DMS 273 (cell line): ENCODE results near the gene ETFB.
A peak's percentile ranks its signal among the peaks of the same experiment; 100 is the strongest.

Experiments used
- DNase-seq: peaks from one replicate; lab custom pipeline; 2025; ENCODE audit not compliant: unreplicated experiment; lab: John Stamatoyannopoulos, UW

ETFB gene

DNA sequence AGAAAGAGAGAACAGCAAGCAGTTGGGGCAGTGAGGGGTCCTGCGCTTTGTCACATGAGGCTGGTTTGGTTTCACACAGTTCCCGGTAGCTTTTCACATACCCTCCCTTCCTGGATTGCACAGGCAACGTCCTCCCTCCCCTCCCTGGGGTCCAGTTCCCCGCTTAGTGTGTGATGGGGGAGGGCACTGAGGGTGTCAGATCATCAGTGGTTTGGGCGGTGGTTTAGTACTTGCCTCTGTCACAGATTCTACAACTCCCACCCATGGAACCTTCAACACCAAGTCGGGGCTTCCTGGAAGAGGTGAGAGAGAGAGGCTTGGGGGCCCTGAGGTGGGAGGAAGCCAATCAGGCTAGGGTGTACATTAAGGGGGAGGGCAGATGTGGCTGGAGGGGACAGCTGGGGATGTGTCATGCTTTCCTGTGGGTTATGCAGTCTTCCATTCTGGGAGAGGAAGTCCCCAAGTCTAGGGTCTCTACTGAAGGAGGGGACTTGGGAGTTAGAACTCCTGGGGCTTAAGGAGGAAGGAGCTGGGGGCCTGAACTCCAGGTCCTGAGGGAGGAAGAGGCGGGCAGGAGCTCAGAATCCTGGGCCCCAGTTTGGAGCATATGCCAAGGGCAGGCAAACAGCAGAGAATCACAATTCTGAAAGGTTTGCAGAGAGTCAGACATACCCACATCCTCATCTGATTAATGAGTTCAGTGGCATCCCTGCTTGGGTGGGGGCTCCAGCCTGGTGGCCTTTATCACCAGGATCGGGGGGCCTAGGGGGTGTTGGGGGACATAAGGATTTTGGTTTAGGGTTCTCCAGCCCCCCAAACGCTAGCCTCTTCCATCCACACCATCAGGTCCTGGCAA is 6.7 kb upstream of the ETFB start, which contains the start of gene NKG7:
TSS of gene NKG7 (minus strand) at position 6 of the 856 bp plus-strand sequence. CDS start 119 bp downstream, outside the sequence.
- no peak for DNase-seq

DNA sequence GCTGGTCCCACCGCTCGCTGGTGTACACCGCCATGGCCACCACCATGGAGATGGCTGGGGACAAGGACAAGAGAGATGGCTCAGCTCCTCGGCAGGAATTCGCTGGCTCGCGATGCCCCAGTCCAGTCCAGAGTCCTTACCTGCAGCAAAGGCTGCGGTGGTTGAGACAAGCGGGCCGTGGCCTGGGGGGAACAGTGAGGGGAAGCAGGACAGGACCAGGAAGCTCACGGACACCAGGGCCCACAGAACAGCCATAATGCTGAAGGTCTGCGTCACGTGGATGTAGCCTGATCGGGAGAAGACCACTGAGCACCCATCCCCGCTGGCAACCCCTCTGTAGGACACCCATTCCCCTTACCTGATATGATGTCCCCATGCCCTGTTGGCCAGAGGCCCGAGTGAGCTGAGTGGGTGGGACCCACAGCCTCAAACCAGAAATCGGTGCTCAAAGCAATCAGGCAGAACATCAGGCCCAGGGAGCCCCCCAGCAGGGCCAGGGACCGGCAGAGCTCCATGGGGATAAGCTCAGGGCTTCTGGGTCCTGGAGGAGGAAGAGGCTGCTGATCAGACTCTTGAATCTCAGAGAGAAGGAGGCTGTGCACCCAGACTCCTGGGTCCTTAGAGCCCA is 5.9 kb upstream of the ETFB start:
- DNase-seq: no peak

DNA sequence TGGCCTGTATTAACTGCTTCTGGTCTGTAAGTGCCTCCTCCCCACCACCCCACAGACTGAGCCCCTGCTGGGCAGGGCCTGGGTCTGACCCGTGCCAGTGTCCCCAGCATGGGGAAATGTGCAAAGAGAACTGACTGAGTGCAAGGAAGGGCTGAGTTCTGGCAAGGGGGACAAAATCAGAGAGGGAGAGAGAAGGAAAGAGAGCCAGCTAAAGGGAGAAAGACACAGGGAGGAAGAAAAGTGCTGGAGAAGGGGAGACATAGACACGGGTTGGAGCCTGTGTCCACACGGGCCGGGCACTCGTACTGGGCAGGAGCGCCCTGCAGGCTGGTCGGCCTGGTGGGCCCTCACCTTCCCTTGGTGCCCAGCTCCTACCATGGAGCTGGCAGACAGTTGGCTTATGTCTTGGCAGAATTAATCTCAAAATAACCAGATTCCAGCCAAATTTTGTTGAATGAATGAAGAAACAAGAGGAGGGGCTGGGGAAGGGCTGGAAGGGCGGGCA is 5.0 kb upstream of the ETFB start:
- DNase-seq: no peak

DNA sequence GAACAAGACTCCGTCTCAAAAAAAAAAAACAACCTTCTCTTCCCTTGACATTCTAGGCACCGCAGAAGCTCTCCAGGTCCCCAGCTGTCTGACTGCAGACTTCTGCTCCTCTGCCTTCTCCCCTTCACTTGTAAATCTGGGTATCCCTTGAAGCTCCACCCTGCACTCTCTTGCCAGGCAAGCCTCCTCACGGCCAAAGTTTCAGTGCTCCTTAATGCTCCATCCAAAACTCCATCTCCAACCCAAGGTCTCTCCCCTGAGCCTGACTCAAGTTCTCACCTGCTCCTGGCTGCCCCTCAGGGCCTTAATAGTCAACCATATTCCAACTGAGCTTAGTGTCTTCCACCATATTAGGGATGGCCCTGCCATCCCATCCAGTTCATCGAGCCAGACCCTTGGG is 4.0 kb upstream of the ETFB start:
- DNase-seq: no peak

DNA sequence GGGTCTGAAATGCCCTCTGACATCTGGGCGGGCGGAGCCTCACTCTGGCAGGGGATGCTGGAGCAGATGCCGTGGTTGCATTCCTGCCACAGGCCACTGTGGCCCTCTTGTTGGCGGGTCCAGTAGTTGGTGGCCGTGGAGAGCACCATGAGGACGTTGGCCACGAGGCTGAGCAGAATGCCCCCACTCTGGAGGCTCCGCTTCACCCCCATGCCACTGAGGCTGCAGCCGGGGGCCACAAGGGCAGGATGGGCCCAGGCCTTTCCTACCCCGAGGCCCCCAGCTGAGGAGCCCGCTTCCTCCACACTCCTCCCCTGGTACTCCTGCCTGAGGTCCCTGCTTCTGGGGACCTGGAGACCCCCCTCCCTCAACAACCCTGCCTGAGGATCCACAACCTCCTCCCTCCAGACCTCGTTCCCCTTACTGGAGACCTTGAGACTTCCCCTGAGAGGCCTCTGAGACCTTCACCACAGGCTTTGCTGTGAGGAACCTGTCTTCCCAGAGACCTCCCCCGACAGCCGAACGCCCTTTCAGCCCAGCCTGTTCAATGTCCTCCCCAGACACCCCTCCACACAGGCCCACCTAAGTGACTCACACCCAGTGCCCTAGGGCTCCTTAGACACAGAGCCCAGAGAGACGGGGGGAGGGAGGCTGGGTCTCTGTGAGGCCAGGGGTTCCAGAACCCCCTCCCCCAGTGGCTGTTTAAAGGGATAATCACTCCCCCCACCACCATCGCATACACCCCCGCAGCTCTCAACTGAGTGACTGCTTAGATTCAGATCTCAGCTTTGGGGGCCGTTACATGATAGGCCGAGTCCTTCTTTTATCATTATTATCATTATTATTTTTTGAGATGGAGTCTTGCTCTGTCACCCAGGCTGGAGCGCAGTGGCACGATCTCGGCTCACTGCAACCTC is 2.4 kb upstream of the ETFB start, which contains the start of gene CLDND2:
TSS of gene CLDND2 (minus strand) at position 638 of the 917 bp plus-strand sequence. CDS start at position 212, 426 bp downstream.
- no peak for DNase-seq

DNA sequence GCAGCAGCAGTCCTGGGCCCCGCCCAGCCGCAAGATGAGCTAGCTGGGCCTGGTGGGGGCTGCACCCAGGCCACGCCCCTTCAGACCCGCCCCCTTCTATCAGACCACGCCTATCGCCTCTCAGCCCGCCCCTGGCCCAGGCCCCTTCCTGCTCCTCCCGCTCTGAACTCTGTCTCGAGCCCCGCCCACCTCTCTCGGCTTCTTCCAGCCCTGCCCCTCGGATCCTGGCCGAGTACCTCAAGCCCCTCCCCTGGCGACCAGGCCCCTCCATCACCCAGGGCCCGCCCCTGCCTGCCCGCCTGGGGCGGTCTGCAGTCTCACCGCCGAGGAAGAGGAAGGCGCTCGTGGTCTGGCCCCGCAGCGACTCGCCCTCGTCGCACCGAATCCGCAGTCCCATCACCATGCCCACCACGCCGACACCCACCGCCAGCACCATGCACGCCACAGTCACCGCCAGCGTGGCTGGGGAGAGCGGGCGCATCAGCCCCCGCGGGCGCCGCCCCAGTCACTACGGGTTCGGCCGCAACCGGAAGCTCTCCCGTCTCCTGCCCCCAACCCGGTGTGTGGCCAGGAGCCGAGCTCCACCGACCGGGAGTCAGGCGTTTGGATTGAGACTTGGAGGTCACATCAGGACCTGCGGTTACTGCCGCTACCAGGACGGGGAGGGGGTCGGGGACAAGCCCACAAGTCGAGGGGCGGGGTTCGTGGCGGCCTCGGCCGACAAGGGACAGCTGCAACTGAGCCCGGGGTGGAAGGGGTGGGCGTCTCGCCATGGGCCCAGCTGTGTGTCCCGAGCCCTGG is 1.6 kb upstream of the ETFB start:
- DNase-seq: peak; percentile 99

DNA sequence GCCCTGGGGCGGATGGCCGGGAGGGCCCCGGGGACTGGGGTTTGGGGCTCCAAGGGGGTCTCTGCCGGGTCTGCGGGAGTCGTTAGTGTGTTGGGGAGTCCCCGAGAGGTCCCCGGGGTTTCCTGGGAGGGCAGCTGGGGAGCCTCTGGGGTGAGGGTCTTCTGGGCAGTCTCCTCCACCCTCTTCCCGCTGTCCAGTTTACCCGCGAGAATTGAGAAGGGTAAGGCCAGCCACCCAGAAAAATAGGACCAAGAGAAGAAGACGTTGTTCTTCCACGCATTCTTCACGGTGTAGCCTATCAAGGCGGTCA is 1.0 kb upstream of the ETFB start:
- no peak for DNase-seq

DNA sequence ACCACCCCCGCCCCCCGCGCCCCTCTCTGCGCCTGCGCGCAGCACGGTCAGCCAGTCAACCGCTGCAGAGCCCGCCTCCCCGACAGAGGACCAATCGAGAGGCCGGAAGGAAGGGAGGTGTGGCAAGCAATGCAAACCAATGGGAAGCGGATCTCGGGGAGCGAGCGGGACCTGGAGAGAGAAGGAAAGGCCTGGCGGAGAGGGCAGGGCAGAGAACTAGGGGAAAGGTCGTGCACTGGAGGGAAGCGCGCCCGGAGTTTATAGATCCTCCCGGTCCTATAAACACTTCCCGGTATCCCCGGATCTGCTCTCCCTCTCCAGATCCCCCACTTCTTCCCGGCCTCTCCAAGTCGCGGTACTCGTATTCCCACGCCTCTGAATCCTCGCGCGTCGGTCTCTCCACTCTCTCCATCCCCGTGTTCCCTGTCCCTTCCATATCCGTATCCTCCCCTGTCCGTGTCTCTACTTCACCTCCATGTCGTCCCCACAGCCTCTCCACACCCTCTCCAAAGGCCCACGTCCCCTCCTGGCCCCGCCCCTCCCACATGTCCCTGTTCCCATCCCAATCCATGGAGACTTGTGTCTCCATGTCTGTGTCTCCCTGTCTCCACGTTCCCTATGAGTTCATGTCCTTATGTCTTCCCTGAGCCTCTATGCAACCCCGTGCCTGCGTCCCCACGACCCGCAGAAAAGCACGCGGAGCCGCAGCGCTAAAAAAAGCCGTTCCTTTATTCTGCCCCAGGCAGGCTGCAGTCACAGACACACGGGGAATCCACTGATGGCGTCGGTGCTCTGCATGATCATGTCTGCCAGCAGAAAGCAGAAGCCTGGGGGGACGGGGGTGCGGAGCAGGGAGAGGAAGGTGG is 434 bp upstream of the ETFB start:
- peak; percentile 99 for DNase-seq

DNA sequence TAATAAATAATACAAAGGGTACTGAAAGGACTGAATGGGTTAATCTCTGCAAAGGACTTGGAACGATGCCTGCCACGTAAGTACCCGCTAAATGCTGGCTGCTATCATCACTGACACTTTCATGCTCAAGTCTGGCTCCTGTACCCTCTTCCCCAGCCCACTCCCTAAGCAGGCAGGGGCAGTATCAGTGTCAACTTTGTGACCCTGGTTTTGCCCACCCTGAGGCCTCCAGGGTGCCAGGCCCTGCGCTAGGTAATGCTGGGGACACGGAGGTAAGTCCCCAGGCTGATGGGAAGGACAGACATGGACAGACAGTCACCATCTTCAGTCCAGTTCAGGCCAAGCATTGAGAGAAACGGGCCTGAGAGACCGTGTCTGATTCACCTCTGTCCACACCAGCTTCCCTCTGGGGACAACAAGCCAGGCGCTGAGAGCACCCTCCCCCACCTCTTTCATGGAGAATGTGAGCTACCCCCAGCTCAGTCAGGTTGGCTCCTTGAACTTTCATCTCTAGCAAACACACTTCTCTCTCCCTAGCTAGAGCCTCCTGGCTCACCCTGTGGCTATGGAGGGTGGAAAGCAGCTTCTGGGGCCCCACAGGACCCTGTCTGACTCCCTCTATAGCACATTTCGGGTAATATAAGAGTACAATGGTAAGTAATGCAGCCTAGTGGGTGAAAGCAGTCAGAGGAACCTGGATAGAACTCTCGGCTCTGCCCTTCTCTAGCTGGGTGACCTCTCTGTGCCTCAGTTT is 800 bp downstream of the ETFB start:
- DNase-seq: peak; percentile 54

DNA sequence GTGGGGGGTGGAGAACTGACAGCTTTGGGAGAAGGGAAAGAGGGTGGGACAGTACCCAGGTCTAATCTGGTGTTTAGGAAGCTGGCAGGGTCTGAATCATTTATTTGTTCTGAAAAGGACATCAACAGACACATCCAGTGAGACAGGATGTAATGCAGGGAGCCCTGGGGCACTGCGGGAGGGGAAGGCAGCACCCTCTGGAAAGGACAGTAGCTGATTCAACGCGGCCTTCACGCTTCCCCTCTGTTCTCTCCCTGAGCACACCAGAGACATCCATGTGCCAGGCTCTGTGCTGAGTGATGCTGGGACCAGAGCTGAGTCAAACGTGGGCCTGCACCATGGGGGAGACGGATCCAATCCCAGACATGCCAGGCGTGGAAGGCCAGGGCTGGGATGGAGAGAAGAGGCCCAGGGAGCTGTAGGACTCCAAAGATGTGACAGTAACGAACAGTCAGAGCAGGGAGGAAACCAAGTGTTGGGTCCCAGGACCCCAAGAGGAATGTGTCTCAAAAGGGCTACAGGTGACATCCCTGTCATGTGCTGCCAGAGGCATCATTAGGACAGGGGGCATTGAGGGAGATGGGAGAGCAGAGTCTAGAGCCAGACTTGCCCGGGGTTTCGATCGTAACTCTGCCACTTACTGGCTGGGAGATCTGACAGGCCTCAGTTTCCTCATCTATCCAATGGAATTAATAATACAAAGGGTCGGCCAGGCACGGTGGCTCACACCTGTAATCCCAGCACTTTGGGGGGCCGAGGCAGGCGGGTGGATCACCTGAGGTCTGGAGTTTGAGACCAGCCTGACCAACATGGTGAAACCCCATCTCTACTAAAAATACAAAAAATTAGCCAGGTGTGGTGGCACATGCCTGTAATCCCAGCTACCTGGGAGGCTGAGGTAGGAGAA is 1.7 kb downstream of the ETFB start:
- DNase-seq: no peak

DNA sequence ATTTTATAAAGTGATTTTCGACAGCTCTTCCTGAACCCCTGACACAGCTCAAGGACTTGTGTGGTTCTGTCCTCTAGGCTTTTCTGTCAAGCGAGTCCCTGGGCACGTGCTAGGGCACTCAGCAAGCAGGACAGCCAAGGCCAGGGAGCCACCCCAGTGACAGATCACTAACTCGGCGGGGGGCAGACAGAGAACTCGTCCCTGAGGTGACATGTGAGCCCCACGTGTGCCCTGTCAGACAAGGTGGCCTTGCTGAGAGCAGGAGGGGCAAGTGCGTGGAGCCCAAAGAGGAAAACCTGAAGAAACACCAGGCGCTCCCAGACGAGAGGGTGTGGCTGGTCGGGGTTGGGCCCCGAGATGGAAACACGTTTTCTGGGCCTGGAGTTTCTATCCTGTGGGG is 4.9 kb downstream of the ETFB start:
- DNase-seq: no peak

DNA sequence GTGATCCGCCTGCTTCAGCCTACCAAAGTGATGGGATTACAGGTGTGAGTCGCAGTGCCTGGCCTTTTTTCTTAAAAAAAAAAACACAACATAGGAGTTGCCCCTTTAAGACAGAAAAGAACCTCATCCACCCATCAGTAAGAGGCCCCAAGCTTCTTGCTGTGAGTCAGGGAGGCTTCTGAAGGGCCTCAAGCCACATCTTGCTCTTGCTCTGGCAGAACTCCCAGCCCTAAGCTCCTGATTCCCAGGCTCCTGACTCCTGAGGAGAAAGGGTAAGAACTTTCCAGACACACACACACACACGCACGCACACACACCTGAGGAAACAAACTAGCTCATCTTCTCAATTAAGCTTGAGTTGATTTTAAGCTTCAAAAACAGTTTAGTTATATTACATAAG is 6.9 kb downstream of the ETFB start:
- DNase-seq: no peak

DNA sequence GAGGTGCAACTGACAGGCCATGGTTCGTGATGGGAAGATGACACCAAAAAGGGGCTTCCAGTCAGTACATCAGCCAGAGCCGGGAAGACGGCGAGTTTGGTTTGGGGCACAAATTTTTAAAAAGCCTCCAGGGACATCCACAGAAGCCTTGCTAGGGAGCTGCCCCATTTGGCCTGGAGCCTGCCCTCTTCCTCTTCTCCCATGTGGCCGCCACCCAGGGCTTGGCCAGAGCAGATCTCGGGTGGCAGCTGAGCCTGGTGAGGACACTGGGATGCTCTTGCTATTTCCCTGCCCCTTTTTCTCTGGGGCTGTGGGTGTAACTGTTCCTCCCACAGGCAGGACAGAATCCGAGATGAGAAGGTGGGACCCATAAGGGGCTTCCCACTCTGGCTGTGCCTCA is 8.2 kb downstream of the ETFB start:
- DNase-seq: no peak

DNA sequence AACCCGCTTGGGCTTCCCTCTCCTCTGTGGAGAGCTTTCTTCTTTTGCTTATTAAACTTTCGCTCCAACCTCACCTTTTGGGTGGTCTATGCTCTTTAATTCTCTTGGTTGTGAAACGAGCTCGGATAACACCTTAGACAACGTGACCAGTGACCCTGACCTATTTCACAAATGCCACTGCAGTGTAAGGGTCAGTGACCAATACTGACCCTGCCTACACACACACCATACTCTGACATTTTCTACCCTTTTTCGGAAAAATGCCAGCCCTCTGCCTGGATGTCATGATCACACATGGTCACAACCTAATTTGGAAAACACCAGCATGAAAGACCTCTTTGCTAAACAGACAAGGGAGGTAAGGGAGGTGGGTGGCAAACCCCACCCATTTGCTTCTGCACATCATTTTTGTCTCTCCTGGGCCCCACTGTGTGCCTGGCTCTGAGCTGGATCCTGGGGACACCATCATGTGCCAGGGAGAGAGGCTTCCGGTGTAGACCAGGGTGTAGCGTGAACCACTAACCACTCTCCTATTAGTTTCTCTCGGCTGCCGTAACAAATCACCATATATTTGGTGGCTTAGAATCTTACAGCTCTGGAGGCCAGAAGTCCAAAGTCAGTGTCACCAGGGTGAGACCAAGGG is 9.9 kb downstream of the ETFB start:
- DNase-seq: no peak

DNA sequence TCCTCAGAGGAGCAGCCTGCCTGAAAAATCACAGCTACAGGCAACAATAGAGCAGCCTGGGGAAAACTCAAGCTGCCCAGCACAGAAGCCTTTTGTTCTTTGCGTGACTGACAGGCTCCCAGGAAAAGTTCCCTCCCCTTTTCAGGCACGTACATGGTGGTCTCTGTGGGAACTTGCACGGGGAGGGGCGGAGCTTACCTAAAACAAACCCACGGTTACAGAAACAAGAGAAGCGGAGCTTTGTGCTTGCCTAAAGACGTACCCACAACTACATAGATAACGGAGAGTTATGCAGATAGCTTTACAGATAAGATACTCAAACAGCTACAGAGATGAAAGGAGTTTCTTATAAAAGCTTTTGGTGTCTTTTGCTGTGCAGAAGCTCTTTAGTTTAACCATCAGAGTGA is 11.4 kb downstream of the ETFB start:
- no peak for DNase-seq

DNA sequence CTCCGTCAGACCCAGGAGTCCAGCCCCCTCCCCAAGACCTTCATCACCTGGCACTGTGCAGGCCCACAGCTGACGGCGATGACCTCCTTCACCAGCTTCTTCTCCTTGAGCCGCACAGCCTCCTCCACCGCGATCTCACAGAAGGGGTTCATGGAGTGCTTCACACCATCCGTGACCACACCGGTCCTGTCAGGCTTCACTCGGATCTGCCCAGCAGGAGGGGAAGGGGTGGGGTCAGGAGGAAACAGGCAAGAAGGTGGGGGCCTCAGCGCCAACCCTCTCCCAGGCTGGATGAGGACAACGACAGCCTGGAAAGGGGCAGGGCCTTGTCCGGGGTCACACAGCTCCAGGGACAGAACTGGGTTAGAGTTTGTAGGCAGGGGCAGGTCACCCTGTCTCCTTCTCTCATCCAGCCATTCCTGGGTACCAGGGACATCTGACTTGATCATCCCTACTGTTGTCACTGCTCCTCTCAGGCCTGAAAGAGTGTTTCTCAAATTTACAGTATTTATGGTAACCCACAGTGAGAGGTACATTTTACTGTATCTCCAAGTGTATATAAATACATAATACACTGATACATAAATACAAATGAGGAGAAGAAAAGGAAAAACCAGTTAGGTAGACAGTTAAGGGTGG is 12.0 kb downstream of the ETFB start:
- DNase-seq: no peak
